GM19395 (cell line): Measurements from ENCODE around the gene TCF4.

Source experiments
- ATAC-seq: cut with Tn5 transposase; IDR thresholded peaks from one replicate; pipeline ENCODE4 v1.9.1; 2021; ENCODE audit warnings: mild to moderate bottlenecking, moderate library complexity; ENCODE audit not compliant: unreplicated experiment

TCF4 gene

GRCh38 chr18:55331301-55331700, 256.7 kb downstream of the TCF4 start:
- no peak for ATAC-seq

- no peak for ATAC-seq
Observed at GRCh38 chr18:55328301-55328700, 259.7 kb downstream of the TCF4 start.

- no peak for ATAC-seq
Observed at GRCh38 chr18:55327454-55327853, 260.5 kb downstream of the TCF4 start.

- no peak for ATAC-seq
Observed at GRCh38 chr18:55326134-55326533, 261.9 kb downstream of the TCF4 start.

- no peak for ATAC-seq
Observed at GRCh38 chr18:55324166-55324565, 263.8 kb downstream of the TCF4 start.

GRCh38 chr18:55323051-55323994, 264.7 kb downstream of the TCF4 start:
- ATAC-seq = no peak

GRCh38 chr18:55322178-55322735, 265.7 kb downstream of the TCF4 start:
- peak; percentile 62 for ATAC-seq

GRCh38 chr18:55321265-55322177, 266.5 kb downstream of the TCF4 start:
- peak; percentile 59 for ATAC-seq

GRCh38 chr18:55320424-55321264, 267.3 kb downstream of the TCF4 start:
- ATAC-seq = no peak

GRCh38 chr18:55319459-55320193, 268.4 kb downstream of the TCF4 start:
- no peak for ATAC-seq

- ATAC-seq = no peak
Observed at GRCh38 chr18:55318951-55319441, 269.0 kb downstream of the TCF4 start.

- no peak for ATAC-seq
Observed at GRCh38 chr18:55317864-55318263, 270.1 kb downstream of the TCF4 start.

GRCh38 chr18:55317324-55317723, 270.7 kb downstream of the TCF4 start:
- ATAC-seq = no peak

- no peak for ATAC-seq
Observed at GRCh38 chr18:55316486-55317184, 271.4 kb downstream of the TCF4 start.

GRCh38 chr18:55314615-55315237, 273.3 kb downstream of the TCF4 start:
- no peak for ATAC-seq

- ATAC-seq = no peak
Observed at GRCh38 chr18:55314031-55314430, 274.0 kb downstream of the TCF4 start.

GRCh38 chr18:55310863-55311262, 277.1 kb downstream of the TCF4 start:
- ATAC-seq = no peak

- ATAC-seq = no peak
Observed at GRCh38 chr18:55310044-55310676, 277.8 kb downstream of the TCF4 start.
